SU-DHL-6 (cell line): ENCODE measurements around the gene CCDC85B.

Experiments used
- H2AFZ ChIP-seq: fragments of 200-600 bp; sonication (generic); 2 replicates; pipeline ENCODE4 v1.6.1; 2014; ENCODE audit warnings: low read depth, mild to moderate bottlenecking, moderate library complexity, mixed read lengths, antibody characterized with exemption, low read length; ENCODE audit not compliant: severe bottlenecking
- H3F3A ChIP-seq: fragments of 200-600 bp; shearing (Covaris generic); 2 replicates; pipeline ENCODE4 v1.6.0; 2016; ENCODE audit warnings: antibody characterized with exemption, mild to moderate bottlenecking; ENCODE audit not compliant: insufficient read depth
- H3K27ac ChIP-seq: fragments of 200-600 bp; sonication (generic); 2 replicates; pipeline ENCODE4 v1.5.1; 2016; ENCODE audit warnings: low read depth, mild to moderate bottlenecking, low read length, moderate library complexity, mixed read lengths
- H3K27me3 ChIP-seq: fragments of 200-600 bp; sonication (generic), shearing (Covaris generic); 2 replicates; pipeline ENCODE4 v1.6.0; 2014; ENCODE audit warnings: mild to moderate bottlenecking, low read length
- H3K36me3 ChIP-seq: fragments of 200-600 bp; sonication (generic); 2 replicates; pipeline ENCODE4 v1.6.1; 2014; ENCODE audit warnings: mild to moderate bottlenecking, low read length, mixed read lengths
- H3K4me2 ChIP-seq: fragments of 300-600, 200-600 bp; shearing (Covaris generic), sonication (generic); 2 replicates; pipeline ENCODE4 v1.6.0; 2014; ENCODE audit warnings: low read length, low read depth, mild to moderate bottlenecking; ENCODE audit not compliant: poor library complexity, severe bottlenecking
- H3K4me3 ChIP-seq: fragments of 200-600 bp; sonication (generic); 2 replicates; pipeline ENCODE4 v1.5.1; 2014; ENCODE audit warnings: antibody characterized with exemption, low read length, mild to moderate bottlenecking, mixed read lengths; ENCODE audit not compliant: insufficient read depth, poor library complexity, severe bottlenecking
- H3K79me2 ChIP-seq: fragments of 200-600 bp; sonication (generic); 2 replicates; pipeline ENCODE4 v1.6.1; 2014; ENCODE audit warnings: mild to moderate bottlenecking, low read length, moderate library complexity; ENCODE audit not compliant: insufficient read depth
- H3K9ac ChIP-seq: fragments of 200-600 bp; sonication (generic); 2 replicates; pipeline ENCODE4 v1.7.0; 2014; ENCODE audit warnings: mild to moderate bottlenecking, low read length
- H3K9me2 ChIP-seq: fragments of 200-600 bp; sonication (generic); replicated peaks from 2 replicates; pipeline ENCODE4 v1.6.1; 2014; ENCODE audit warnings: low read length; ENCODE audit not compliant: insufficient read depth
- H3K9me3 ChIP-seq: fragments of 200-600 bp; sonication (generic); 2 replicates; pipeline ENCODE4 v1.6.1; 2014; ENCODE audit warnings: low read length, mixed read lengths; ENCODE audit not compliant: insufficient read depth
- H4K20me1 ChIP-seq: fragments of 200-600 bp; sonication (generic); 2 replicates; pipeline ENCODE4 v1.6.1; 2014; ENCODE audit warnings: low read depth, mild to moderate bottlenecking, antibody characterized with exemption, low read length, moderate library complexity, mixed read lengths
- EZH2phosphoT487 ChIP-seq: fragments of 200-600 bp; sonication (generic), shearing (Covaris generic); conservative IDR thresholded peaks from 2 replicates; pipeline ENCODE4 v1.6.1; 2018; ENCODE audit warnings: mild to moderate bottlenecking, antibody characterized with exemption, low read length, moderate library complexity, mixed read lengths
- TF ChIP-seq, protein P1 (sequence below): fragments of 200-600 bp; sonication (generic); IDR thresholded peaks from one replicate; pipeline ENCODE4 v1.5.1; 2017; ENCODE audit warnings: antibody characterized with exemption, mild to moderate bottlenecking, low read length, moderate library complexity; ENCODE audit not compliant: insufficient read depth, poor library complexity, severe bottlenecking

CCDC85B gene

GRCh38 chr11:65921876-65922275 lies 31.4 kb downstream of the CCDC85B start:
- Histone ChIP-seq H2AFZ (no peak overlapping the region), H3K9me2 (no peaks in the 10 kb centered on the region), H3K79me2 (no peaks in the 10 kb centered on the region), H3K4me3 (no peak overlapping the region), H3K9ac (no peak overlapping the region), H4K20me1 (no peaks in the 10 kb centered on the region), H3K9me3 (no peaks in the 10 kb centered on the region), H3K36me3 (no peaks in the 10 kb centered on the region), H3F3A (no peaks in the 10 kb centered on the region), H3K4me2 (no peak overlapping the region), H3K27ac (no peak overlapping the region), H3K27me3 (no peaks in the 10 kb centered on the region)
- TF ChIP-seq, protein P1, sequence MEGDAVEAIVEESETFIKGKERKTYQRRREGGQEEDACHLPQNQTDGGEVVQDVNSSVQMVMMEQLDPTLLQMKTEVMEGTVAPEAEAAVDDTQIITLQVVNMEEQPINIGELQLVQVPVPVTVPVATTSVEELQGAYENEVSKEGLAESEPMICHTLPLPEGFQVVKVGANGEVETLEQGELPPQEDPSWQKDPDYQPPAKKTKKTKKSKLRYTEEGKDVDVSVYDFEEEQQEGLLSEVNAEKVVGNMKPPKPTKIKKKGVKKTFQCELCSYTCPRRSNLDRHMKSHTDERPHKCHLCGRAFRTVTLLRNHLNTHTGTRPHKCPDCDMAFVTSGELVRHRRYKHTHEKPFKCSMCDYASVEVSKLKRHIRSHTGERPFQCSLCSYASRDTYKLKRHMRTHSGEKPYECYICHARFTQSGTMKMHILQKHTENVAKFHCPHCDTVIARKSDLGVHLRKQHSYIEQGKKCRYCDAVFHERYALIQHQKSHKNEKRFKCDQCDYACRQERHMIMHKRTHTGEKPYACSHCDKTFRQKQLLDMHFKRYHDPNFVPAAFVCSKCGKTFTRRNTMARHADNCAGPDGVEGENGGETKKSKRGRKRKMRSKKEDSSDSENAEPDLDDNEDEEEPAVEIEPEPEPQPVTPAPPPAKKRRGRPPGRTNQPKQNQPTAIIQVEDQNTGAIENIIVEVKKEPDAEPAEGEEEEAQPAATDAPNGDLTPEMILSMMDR: no peak
- no peak for TF ChIP-seq EZH2phosphoT487

- Histone ChIP-seq H2AFZ (no peak overlapping the region), H3K79me2 (no peaks in the 10 kb centered on the region), H3F3A (no peaks in the 10 kb centered on the region), H3K9ac (no peak overlapping the region), H3K27me3 (no peaks in the 10 kb centered on the region), H3K4me3 (no peak overlapping the region), H3K4me2 (no peak overlapping the region), H3K9me2 (no peaks in the 10 kb centered on the region), H4K20me1 (no peaks in the 10 kb centered on the region), H3K36me3 (no peaks in the 10 kb centered on the region), H3K27ac (no peak overlapping the region), H3K9me3 (no peaks in the 10 kb centered on the region)
- TF ChIP-seq, protein P1: no peak
- no peak for TF ChIP-seq EZH2phosphoT487
Observed at GRCh38 chr11:65922565-65922964, 32.1 kb downstream of the CCDC85B start.

DNA sequence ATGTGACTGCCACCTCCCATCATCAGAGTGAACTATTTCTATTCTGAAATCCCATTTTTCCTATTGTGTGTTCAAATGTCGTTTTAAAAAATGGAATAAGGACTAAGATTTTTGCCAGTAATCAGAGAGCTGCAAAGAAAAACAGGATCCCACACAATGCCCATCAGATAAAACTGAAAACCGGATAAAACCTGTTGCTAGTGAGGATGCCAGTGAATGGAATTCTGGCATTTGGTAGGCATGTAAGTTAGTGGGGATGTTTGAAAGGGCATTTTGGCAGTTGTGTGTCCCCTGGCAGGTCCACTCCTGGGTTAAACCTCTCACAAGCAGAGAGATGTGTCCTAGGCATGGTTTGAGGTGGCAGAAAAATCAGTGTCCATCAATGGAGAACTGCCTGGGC lies 34.9 kb downstream of the CCDC85B start:
- H3K27ac ChIP-seq: no peak overlapping the region
- TF ChIP-seq, protein P1: no peak
- TF ChIP-seq EZH2phosphoT487: no peak
- H3K9me3 ChIP-seq: no peaks in the 10 kb centered on the region
- no peak overlapping the region for H3K4me3 ChIP-seq
- no peaks in the 10 kb centered on the region for H3K9me2 ChIP-seq
- H3K79me2 ChIP-seq: no peaks in the 10 kb centered on the region
- no peaks in the 10 kb centered on the region for H3K27me3 ChIP-seq
- H3K4me2 ChIP-seq: no peak overlapping the region
- H2AFZ ChIP-seq: no peak overlapping the region
- H3K9ac ChIP-seq: no peak overlapping the region
- H3F3A ChIP-seq: no peaks in the 10 kb centered on the region
- no peaks in the 10 kb centered on the region for H4K20me1 ChIP-seq
- H3K36me3 ChIP-seq: no peaks in the 10 kb centered on the region
